SK-N-SH treated with all-trans-retinoic acid at 6 μM for 48 hours (cell line): ENCODE measurements around the gene TYW5.

Experiments used
- ATAC-seq: fragments of 200-7000 bp; cut with Tn5 transposase; 3 replicates; pipeline ENCODE4 v1.9.1; 2020; ENCODE audit warnings: mild to moderate bottlenecking, moderate library complexity
- ARNTL ChIP-seq: fragments of 450-650 bp; formaldehyde crosslinking; IDR thresholded peaks from 2 replicates; pipeline ENCODE4 v1.5.0; 2020; ENCODE audit warnings: low read depth, mild to moderate bottlenecking, moderate library complexity, borderline replicate concordance
- BACH2 ChIP-seq: fragments of 250-450 bp; sonication (Bioruptor Pico); IDR thresholded peaks from 2 replicates; pipeline ENCODE4 v1.9.0; 2021; ENCODE audit warnings: mild to moderate bottlenecking, borderline replicate concordance
- CREB5 ChIP-seq: fragments of 250-450 bp; sonication (Bioruptor Pico); IDR thresholded peaks from 2 replicates; pipeline ENCODE4 v1.5.1; 2020; ENCODE audit warnings: low read depth, mild to moderate bottlenecking, moderate library complexity
- CSDC2 ChIP-seq: fragments of 250-450 bp; sonication (Bioruptor Pico); IDR thresholded peaks from 2 replicates; pipeline ENCODE4 v1.5.0; 2020; ENCODE audit warnings: mild to moderate bottlenecking, moderate library complexity
- CSRNP3 ChIP-seq: fragments of 250-450 bp; sonication (Bioruptor Pico); IDR thresholded peaks from 2 replicates; pipeline ENCODE4 v1.5.1; 2021; ENCODE audit warnings: mild to moderate bottlenecking, moderate library complexity
- ESRRG ChIP-seq: fragments of 250-450 bp; sonication (Bioruptor Pico); IDR thresholded peaks from 2 replicates; pipeline ENCODE4 v1.6.1; 2021; ENCODE audit warnings: mild to moderate bottlenecking
- GLIS3 ChIP-seq: fragments of 250-450 bp; sonication (Bioruptor Pico); IDR thresholded peaks from 2 replicates; pipeline ENCODE4 v1.5.0; 2020; ENCODE audit warnings: mild to moderate bottlenecking, moderate library complexity
- ISL1 ChIP-seq: fragments of 250-450 bp; sonication (Bioruptor Pico); IDR thresholded peaks from 2 replicates; pipeline ENCODE4 v2.1.2; 2022; ENCODE audit warnings: mild to moderate bottlenecking, moderate library complexity
- OSR1 ChIP-seq: fragments of 250-450 bp; sonication (Bioruptor Pico); IDR thresholded peaks from 2 replicates; pipeline ENCODE4 v1.8.0; 2022; ENCODE audit warnings: moderate library complexity, mild to moderate bottlenecking, inconsistent platforms
- PATZ1 ChIP-seq: fragments of 250-450 bp; sonication (Bioruptor Pico); IDR thresholded peaks from 2 replicates; pipeline ENCODE4 v1.8.0; 2020; ENCODE audit warnings: mild to moderate bottlenecking, moderate library complexity, borderline replicate concordance
- PPARA ChIP-seq: fragments of 250-450 bp; sonication (Bioruptor Pico); IDR thresholded peaks from 2 replicates; pipeline ENCODE4 v1.5.0; 2020; ENCODE audit warnings: mild to moderate bottlenecking, borderline replicate concordance
- RARB ChIP-seq: fragments of 250-450 bp; sonication (Bioruptor Pico); IDR thresholded peaks from 2 replicates; pipeline ENCODE4 v1.8.0; 2021; ENCODE audit warnings: mild to moderate bottlenecking, moderate library complexity
- SNAI2 ChIP-seq: fragments of 250-450 bp; sonication (Bioruptor Pico); IDR thresholded peaks from 2 replicates; pipeline ENCODE4 v1.5.0; 2020; ENCODE audit warnings: mild to moderate bottlenecking, moderate library complexity
- TCF4 ChIP-seq: fragments of 250-450 bp; sonication (Bioruptor Pico); IDR thresholded peaks from 2 replicates; pipeline ENCODE4 v1.8.0; 2021; ENCODE audit warnings: mild to moderate bottlenecking, moderate library complexity, borderline replicate concordance
- TOX ChIP-seq: fragments of 250-450 bp; sonication (Bioruptor Pico); IDR thresholded peaks from 2 replicates; pipeline ENCODE4 v1.8.0; 2021; ENCODE audit warnings: mild to moderate bottlenecking, moderate library complexity, borderline replicate concordance
- ZC3H10 ChIP-seq: fragments of 250-450 bp; sonication (Bioruptor Pico); IDR thresholded peaks from 2 replicates; pipeline ENCODE4 v1.5.1; 2021; ENCODE audit warnings: mild to moderate bottlenecking, moderate library complexity
- ZFP3 ChIP-seq: fragments of 250-450 bp; sonication (Bioruptor Pico); IDR thresholded peaks from 2 replicates; pipeline ENCODE4 v1.5.0; 2020; ENCODE audit warnings: mild to moderate bottlenecking, moderate library complexity
- ZNF565 ChIP-seq: fragments of 450-650 bp; formaldehyde crosslinking; conservative IDR thresholded peaks from 2 replicates; pipeline ENCODE4 v1.5.0; 2020; ENCODE audit warnings: low read depth, mild to moderate bottlenecking, moderate library complexity
- ZNF70 ChIP-seq: fragments of 450-650 bp; formaldehyde crosslinking; IDR thresholded peaks from 2 replicates; pipeline ENCODE4 v1.5.0; 2020; ENCODE audit warnings: mild to moderate bottlenecking, moderate library complexity
- ZNF8 ChIP-seq: fragments of 450-650 bp; formaldehyde crosslinking; IDR thresholded peaks from 2 replicates; pipeline ENCODE4 v1.5.0; 2020; ENCODE audit warnings: mild to moderate bottlenecking, moderate library complexity
- TF ChIP-seq, protein P1 (sequence below): fragments of 250-450 bp; sonication (Bioruptor Pico); IDR thresholded peaks from 2 replicates; pipeline ENCODE4 v1.8.0; 2021; ENCODE audit warnings: low read depth, mild to moderate bottlenecking, moderate library complexity, borderline replicate concordance
- TF ChIP-seq, protein P2 (sequence below): fragments of 250-450 bp; sonication (Bioruptor Pico); IDR thresholded peaks from 2 replicates; pipeline ENCODE4 v1.5.0; 2020; ENCODE audit warnings: mild to moderate bottlenecking, moderate library complexity

Gene TYW5

DNA sequence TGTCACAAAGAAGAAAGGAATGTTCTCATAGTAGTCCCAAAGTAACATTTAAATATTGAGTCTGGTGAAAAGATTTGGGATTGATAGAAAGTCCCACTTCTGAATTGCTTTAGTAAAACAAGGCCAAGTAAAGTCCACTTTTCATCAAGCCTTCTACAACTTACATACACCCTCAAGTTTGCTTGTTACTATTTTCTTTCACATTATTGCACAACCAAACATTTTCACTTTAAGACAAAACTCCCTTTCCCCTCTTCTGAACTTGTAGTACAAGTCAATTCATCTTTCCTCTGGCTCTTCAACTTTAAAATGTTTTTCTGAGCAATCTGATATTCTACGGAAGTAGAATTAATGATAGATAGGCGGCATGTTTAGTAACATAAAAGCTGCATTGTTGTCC is 11.1 kb upstream of the TYW5 start:
- TF ChIP-seq SNAI2, result no peak
- TF ChIP-seq, all 23 proteins: peak for 0
- ATAC-seq, result no peak

- ATAC-seq, result no peak
- TF ChIP-seq CSDC2 (CRISPR knock-in tag), result no peak
- no peak for TF ChIP-seq ZNF8 (CRISPR knock-in tag)
These were observed 6.9 kb upstream of the TYW5 start for GRCh38 chr2:199962203-199962602.

GRCh38 chr2:199958014-199958413 is 2.7 kb upstream of the TYW5 start:
- TF ChIP-seq ZNF565, result no peak
- no peak for TF ChIP-seq GLIS3
- TF ChIP-seq ARNTL (CRISPR knock-in tag), result no peak
- TF ChIP-seq ZNF70, result no peak
- TF ChIP-seq RARB (CRISPR knock-in tag), result no peak
- TF ChIP-seq, protein P1, sequence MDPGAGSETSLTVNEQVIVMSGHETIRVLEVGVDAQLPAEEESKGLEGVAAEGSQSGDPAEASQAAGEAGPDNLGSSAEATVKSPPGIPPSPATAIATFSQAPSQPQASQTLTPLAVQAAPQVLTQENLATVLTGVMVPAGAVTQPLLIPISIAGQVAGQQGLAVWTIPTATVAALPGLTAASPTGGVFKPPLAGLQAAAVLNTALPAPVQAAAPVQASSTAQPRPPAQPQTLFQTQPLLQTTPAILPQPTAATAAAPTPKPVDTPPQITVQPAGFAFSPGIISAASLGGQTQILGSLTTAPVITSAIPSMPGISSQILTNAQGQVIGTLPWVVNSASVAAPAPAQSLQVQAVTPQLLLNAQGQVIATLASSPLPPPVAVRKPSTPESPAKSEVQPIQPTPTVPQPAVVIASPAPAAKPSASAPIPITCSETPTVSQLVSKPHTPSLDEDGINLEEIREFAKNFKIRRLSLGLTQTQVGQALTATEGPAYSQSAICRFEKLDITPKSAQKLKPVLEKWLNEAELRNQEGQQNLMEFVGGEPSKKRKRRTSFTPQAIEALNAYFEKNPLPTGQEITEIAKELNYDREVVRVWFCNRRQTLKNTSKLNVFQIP (CRISPR knock-in tag), result no peak
- no peak for TF ChIP-seq TOX
- TF ChIP-seq ZFP3 (CRISPR knock-in tag), result no peak
- TF ChIP-seq, protein P2, sequence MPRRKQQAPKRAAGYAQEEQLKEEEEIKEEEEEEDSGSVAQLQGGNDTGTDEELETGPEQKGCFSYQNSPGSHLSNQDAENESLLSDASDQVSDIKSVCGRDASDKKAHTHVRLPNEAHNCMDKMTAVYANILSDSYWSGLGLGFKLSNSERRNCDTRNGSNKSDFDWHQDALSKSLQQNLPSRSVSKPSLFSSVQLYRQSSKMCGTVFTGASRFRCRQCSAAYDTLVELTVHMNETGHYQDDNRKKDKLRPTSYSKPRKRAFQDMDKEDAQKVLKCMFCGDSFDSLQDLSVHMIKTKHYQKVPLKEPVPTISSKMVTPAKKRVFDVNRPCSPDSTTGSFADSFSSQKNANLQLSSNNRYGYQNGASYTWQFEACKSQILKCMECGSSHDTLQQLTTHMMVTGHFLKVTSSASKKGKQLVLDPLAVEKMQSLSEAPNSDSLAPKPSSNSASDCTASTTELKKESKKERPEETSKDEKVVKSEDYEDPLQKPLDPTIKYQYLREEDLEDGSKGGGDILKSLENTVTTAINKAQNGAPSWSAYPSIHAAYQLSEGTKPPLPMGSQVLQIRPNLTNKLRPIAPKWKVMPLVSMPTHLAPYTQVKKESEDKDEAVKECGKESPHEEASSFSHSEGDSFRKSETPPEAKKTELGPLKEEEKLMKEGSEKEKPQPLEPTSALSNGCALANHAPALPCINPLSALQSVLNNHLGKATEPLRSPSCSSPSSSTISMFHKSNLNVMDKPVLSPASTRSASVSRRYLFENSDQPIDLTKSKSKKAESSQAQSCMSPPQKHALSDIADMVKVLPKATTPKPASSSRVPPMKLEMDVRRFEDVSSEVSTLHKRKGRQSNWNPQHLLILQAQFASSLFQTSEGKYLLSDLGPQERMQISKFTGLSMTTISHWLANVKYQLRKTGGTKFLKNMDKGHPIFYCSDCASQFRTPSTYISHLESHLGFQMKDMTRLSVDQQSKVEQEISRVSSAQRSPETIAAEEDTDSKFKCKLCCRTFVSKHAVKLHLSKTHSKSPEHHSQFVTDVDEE, result no peak
- TF ChIP-seq ZNF8 (CRISPR knock-in tag), result no peak
- no peak for TF ChIP-seq PATZ1 (CRISPR knock-in tag)
- no peak for TF ChIP-seq CREB5 (CRISPR knock-in tag)
- TF ChIP-seq ISL1 (CRISPR knock-in tag), result no peak
- no peak for TF ChIP-seq CSRNP3 (CRISPR knock-in tag)
- TF ChIP-seq ESRRG (CRISPR knock-in tag), result no peak
- no peak for TF ChIP-seq ZC3H10 (CRISPR knock-in tag)
- TF ChIP-seq SNAI2, result no peak
- TF ChIP-seq CSDC2 (CRISPR knock-in tag), result no peak
- ATAC-seq, result no peak

GRCh38 chr2:199956062-199956380 is 730 bp upstream of the TYW5 start:
- no peak for TF ChIP-seq CREB5 (CRISPR knock-in tag)
- no peak for TF ChIP-seq GLIS3
- no peak for TF ChIP-seq OSR1 (CRISPR knock-in tag)
- TF ChIP-seq ZFP3 (CRISPR knock-in tag), result no peak
- TF ChIP-seq ESRRG (CRISPR knock-in tag), result no peak
- TF ChIP-seq ISL1 (CRISPR knock-in tag), result no peak
- no peak for TF ChIP-seq PPARA (CRISPR knock-in tag)
- TF ChIP-seq TCF4 (CRISPR knock-in tag), result no peak
- TF ChIP-seq ARNTL (CRISPR knock-in tag), result no peak
- TF ChIP-seq BACH2 (CRISPR knock-in tag), result no peak
- TF ChIP-seq CSDC2 (CRISPR knock-in tag), result no peak
- no peak for ATAC-seq
